Measurements from ENCODE around the gene ZNHIT2.
"Not testable (repeated sequence)": the region's sequence is repeated elsewhere in the genome, so short reads cannot be mapped to it uniquely, and the experiment has no call there.

Gene ZNHIT2

GRCh38 chr11:65118891-65119669 is 1.6 kb upstream of the ZNHIT2 start:
- not testable (repeated sequence) for DNase-seq

- DNase-seq = no peak
Observed at GRCh38 chr11:65118097-65118837, 766 bp upstream of the ZNHIT2 start.

- peak; percentile 23 for DNase-seq
Observed at GRCh38 chr11:65116370-65117205, 913 bp downstream of the ZNHIT2 start.

GRCh38 chr11:65115361-65116082 is 2.0 kb downstream of the ZNHIT2 start:
- DNase-seq = no peak

GRCh38 chr11:65114538-65115171 is 2.8 kb downstream of the ZNHIT2 start:
- no peak for DNase-seq

- DNase-seq = no peak
Observed at GRCh38 chr11:65113839-65114238, 3.7 kb downstream of the ZNHIT2 start.

GRCh38 chr11:65113361-65113756 is 4.1 kb downstream of the ZNHIT2 start:
- DNase-seq = no peak

GRCh38 chr11:65112546-65113360 is 4.7 kb downstream of the ZNHIT2 start:
- peak; percentile 53 for DNase-seq

GRCh38 chr11:65111744-65112545 is 5.6 kb downstream of the ZNHIT2 start, which contains the start of gene TM7SF2:
Gene TM7SF2, plus strand, starts transcription at chr11:65111872. Its CDS starts 144 bp downstream, at chr11:65112016.
- DNase-seq = peak; percentile 98

GRCh38 chr11:65111159-65111743 is 6.2 kb downstream of the ZNHIT2 start:
- DNase-seq = no peak

- peak; percentile 66 for DNase-seq
Observed at GRCh38 chr11:65110354-65110861, 7.1 kb downstream of the ZNHIT2 start.

- no peak for DNase-seq
Observed at GRCh38 chr11:65109231-65110198, 8.0 kb downstream of the ZNHIT2 start.

GRCh38 chr11:65108469-65109123 is 8.9 kb downstream of the ZNHIT2 start:
- DNase-seq = no peak

GRCh38 chr11:65107751-65108468 is 9.6 kb downstream of the ZNHIT2 start:
- DNase-seq = no peak

- no peak for DNase-seq
Observed at GRCh38 chr11:65107078-65107477, 10.4 kb downstream of the ZNHIT2 start.

- DNase-seq = no peak
Observed at GRCh38 chr11:65104628-65105027, 12.9 kb downstream of the ZNHIT2 start.

GRCh38 chr11:65103476-65103875 is 14.0 kb downstream of the ZNHIT2 start:
- DNase-seq = no peak

Data from NCI-H774 (cell line).